PC-9 (cell line): ENCODE data around the gene MEF2A. TPM values are rescaled to one million over a fixed set of nuclear protein-coding genes. Genes with fewer than 3 reads are reported as not detected.

Experiments
- BruUV-seq: library from RNA; stranded (reverse); fragments of 400-500 nt; replicated peaks from 2 replicates; lab custom pipeline; 2021; lab: Mats Ljungman, UMichigan
- CTCF ChIA-PET: fragments of 300-600 bp; sonication (Branson Sonifier 250); formaldehyde crosslinking; loops from one replicate; lab custom pipeline; 2022; ENCODE audit warnings: antibody characterized with exemption; lab: Charles Lee
- POLR2A ChIA-PET: fragments of 300-600 bp; sonication (Branson Sonifier 250); formaldehyde crosslinking; loops from one replicate; lab custom pipeline; 2022; ENCODE audit warnings: antibody characterized with exemption; ENCODE audit not compliant: unreplicated experiment; lab: Charles Lee
- DNase-seq, 2 experiments: peaks; one replicate each; pipeline versions ENCODE4 v3.0.0 to v3.0.0-alpha.2; 2015 to 2022; ENCODE audit warnings: mixed read lengths in 1 of 2
- H2AFZ ChIP-seq: fragments of 200-600 bp; sonication (generic); 2 replicates; pipeline ENCODE4 v1.8.1; 2017; ENCODE audit warnings: antibody characterized with exemption
- H3F3A ChIP-seq: fragments of 200-600 bp; sonication (generic); 2 replicates; pipeline ENCODE4 v1.8.1; 2017; ENCODE audit warnings: antibody characterized with exemption, mild to moderate bottlenecking, low read depth; ENCODE audit not compliant: insufficient read depth
- H3K27ac ChIP-seq: fragments of 200-600 bp; sonication (generic); 2 replicates; pipeline ENCODE4 v1.6.1; 2016; ENCODE audit warnings: mixed run types
- H3K27me3 ChIP-seq: fragments of 200-600 bp; sonication (generic); 2 replicates; pipeline ENCODE4 v1.6.1; 2016; ENCODE audit warnings: low read depth, mixed run types; ENCODE audit not compliant: insufficient read depth
- H3K36me3 ChIP-seq: fragments of 200-600 bp; sonication (generic); 2 replicates; pipeline ENCODE4 v1.6.1; 2016; ENCODE audit warnings: low read depth, mixed run types
- H3K4me1 ChIP-seq: fragments of 200-600 bp; sonication (generic); replicated peaks from 2 replicates; pipeline ENCODE4 v1.6.1; 2016; ENCODE audit warnings: mixed run types; ENCODE audit not compliant: insufficient read depth
- H3K4me2 ChIP-seq: fragments of 200-600 bp; sonication (generic); 2 replicates; pipeline ENCODE4 v1.6.1; 2017; ENCODE audit warnings: mixed run types
- H3K4me3 ChIP-seq: fragments of 200-600 bp; sonication (generic); 2 replicates; pipeline ENCODE4 v1.6.1; 2016; ENCODE audit warnings: mixed run types
- H3K79me2 ChIP-seq: fragments of 200-600 bp; sonication (generic); 2 replicates; pipeline ENCODE4 v1.6.1; 2017; ENCODE audit warnings: low read depth, mixed run types
- H3K9me2 ChIP-seq: fragments of 200-600 bp; sonication (generic); 2 replicates; pipeline ENCODE4 v1.8.1; 2017; ENCODE audit warnings: mild to moderate bottlenecking; ENCODE audit not compliant: insufficient read depth
- H3K9me3 ChIP-seq: fragments of 200-600 bp; sonication (generic); 2 replicates; pipeline ENCODE4 v1.8.1; 2016; ENCODE audit warnings: low read depth; ENCODE audit not compliant: insufficient read depth
- H4K20me1 ChIP-seq: fragments of 200-600 bp; sonication (generic); 2 replicates; pipeline ENCODE4 v1.8.1; 2017; ENCODE audit not compliant: insufficient read depth
- CTCF ChIP-seq: fragments of 200-600 bp; sonication (generic); conservative IDR thresholded peaks from 2 replicates; pipeline ENCODE4 v1.6.1; 2017; ENCODE audit warnings: mixed run types, antibody characterized with exemption, mild to moderate bottlenecking, moderate library complexity
- EZH2 ChIP-seq: fragments of 200-600 bp; sonication (generic); IDR thresholded peaks from 2 replicates; pipeline ENCODE4 v1.8.0; 2017; ENCODE audit warnings: antibody characterized with exemption, low read depth
- intact Hi-C: fragments of 100-400 bp; cut with micrococcal nuclease; formaldehyde crosslinking; loops from one replicate; pipeline ENCODE4 v1.10.0; 2022; ENCODE audit not compliant: unreplicated experiment
- total RNA-seq: library from RNA; stranded (reverse); gene quantifications from 2 replicates; pipeline ENCODE4 v1.2.3, GENCODE V29; 2021

The MEF2A gene
- total RNA-seq, 1 experiment from 2014 or later: 31.8 TPM

- CTCF ChIA-PET: no interaction called here
- H3K27ac ChIP-seq: no peak overlapping the region
- no TSS peak for BruUV-seq
Measured at GRCh38 chr15:99727733-99728132, 161.9 kb downstream of the MEF2A start.

GRCh38 chr15:99728916-99729315, 163.1 kb downstream of the MEF2A start:
- ChIA-PET POLR2A (no interaction called here), CTCF (interaction anchor here (0.7 kb wide), 1 partner anchor 163 kb away, joined by 3 read pairs; the partner anchor contains the start of gene MEF2A)
- no peaks in the 10 kb centered on the region for H3F3A ChIP-seq
- H3K4me1 ChIP-seq: peaks cover 7% of the 10 kb centered on the region; the same call in 1 of the 2 replicates
- TF ChIP-seq EZH2: no peak
- TF ChIP-seq CTCF: no peak
- no peaks in the 10 kb centered on the region for H4K20me1 ChIP-seq
- no peaks in the 10 kb centered on the region for H3K27me3 ChIP-seq
- BruUV-seq: no TSS peak
- H3K9me3 ChIP-seq: no peaks in the 10 kb centered on the region
- no peaks in the 10 kb centered on the region for H3K36me3 ChIP-seq
- no peak overlapping the region for H3K4me2 ChIP-seq
- no peak overlapping the region for H3K27ac ChIP-seq
- no peaks in the 10 kb centered on the region for H3K79me2 ChIP-seq
- H2AFZ ChIP-seq: no peak overlapping the region
- no peaks in the 10 kb centered on the region for H3K9me2 ChIP-seq
- no peak overlapping the region for H3K4me3 ChIP-seq
- DNase-seq: no peak
- intact Hi-C loops: no loop called here

More at GRCh38 chr15:99727733-99728132, 161.9 kb downstream of the MEF2A start:
- H3K36me3 ChIP-seq: no peaks in the 10 kb centered on the region
- H3F3A ChIP-seq: no peaks in the 10 kb centered on the region
- no peaks in the 10 kb centered on the region for H3K9me3 ChIP-seq
- no peak overlapping the region for H3K4me3 ChIP-seq
- H3K4me1 ChIP-seq: peaks cover 7% of the 10 kb centered on the region; the same call in 1 of the 2 replicates
- no peaks in the 10 kb centered on the region for H3K9me2 ChIP-seq
- TF ChIP-seq CTCF (no peak), EZH2 (no peak)
- no peak overlapping the region for H3K4me2 ChIP-seq
- H4K20me1 ChIP-seq: no peaks in the 10 kb centered on the region
- no peak for DNase-seq
- H3K79me2 ChIP-seq: no peaks in the 10 kb centered on the region
- intact Hi-C loops: no loop called here
- no peak overlapping the region for H2AFZ ChIP-seq
- H3K27me3 ChIP-seq: no peaks in the 10 kb centered on the region
- POLR2A ChIA-PET: no interaction called here

- H3K4me3 ChIP-seq: no peak overlapping the region
- no peaks in the 10 kb centered on the region for H3K36me3 ChIP-seq
- H3K4me1 ChIP-seq: peaks cover 7% of the 10 kb centered on the region; the same call in 1 of the 2 replicates
- no peaks in the 10 kb centered on the region for H4K20me1 ChIP-seq
- no peak for DNase-seq
- intact Hi-C loops: no loop called here
- H3K27ac ChIP-seq: no peak overlapping the region
- H3K79me2 ChIP-seq: no peaks in the 10 kb centered on the region
- no peaks in the 10 kb centered on the region for H3F3A ChIP-seq
- no peaks in the 10 kb centered on the region for H3K9me2 ChIP-seq
- ChIA-PET POLR2A (no interaction called here), CTCF (interaction anchor here (0.7 kb wide), 1 partner anchor 164 kb away, joined by 3 read pairs; the partner anchor contains the start of gene MEF2A)
- no peaks in the 10 kb centered on the region for H3K9me3 ChIP-seq
- H2AFZ ChIP-seq: no peak overlapping the region
- no peak overlapping the region for H3K4me2 ChIP-seq
- TF ChIP-seq CTCF: no peak
- no peak for TF ChIP-seq EZH2
- no TSS peak for BruUV-seq
- no peaks in the 10 kb centered on the region for H3K27me3 ChIP-seq
Measured at GRCh38 chr15:99729327-99729726, 163.5 kb downstream of the MEF2A start.
